Neural progenitor cell (in vitro differentiated cells): Measurements from ENCODE around the gene USP17L5. TPM values are rescaled to one million over a fixed set of nuclear protein-coding genes. Genes with fewer than 3 reads are reported as not detected.

ENCODE experiments used
- total RNA-seq: library from RNA; depleted of rRNA; stranded (reverse); fragments of >200 nt; gene quantifications from 2 replicates; pipeline ENCODE4 v1.2.3, GENCODE V29; 2015; ENCODE audit warnings: low replicate concordance

USP17L5 gene
- total RNA-seq, 1 donor from 2014 or later: not detected

Other genes with a start within 250 kb of the USP17L5 start
- gene FAM90A26, start 169.0 kb upstream of the USP17L5 start, total RNA-seq: not detected in 2 replicates
- not detected in 2 replicates for gene USP17L10, start 128.7 kb upstream of the USP17L5 start, total RNA-seq
- gene USP17L11, start 124.0 kb upstream of the USP17L5 start, total RNA-seq: not detected in 2 replicates
- not detected in 2 replicates for gene USP17L12, start 119.3 kb upstream of the USP17L5 start, total RNA-seq
- gene USP17L13, start 114.5 kb upstream of the USP17L5 start, total RNA-seq: 0.09 TPM in 1 of 2 replicates, not detected in the other
- gene USP17L15, start 105.0 kb upstream of the USP17L5 start, total RNA-seq: not detected in 2 replicates
- gene USP17L17, start 95.5 kb upstream of the USP17L5 start, total RNA-seq: 0.09 TPM in 1 of 2 replicates, not detected in the other
- gene USP17L18, start 90.8 kb upstream of the USP17L5 start, total RNA-seq: not detected in 2 replicates
- gene USP17L19, start 86.0 kb upstream of the USP17L5 start, total RNA-seq: not detected in 2 replicates
- not detected in 2 replicates for gene USP17L20, start 81.3 kb upstream of the USP17L5 start, total RNA-seq
- gene USP17L21, start 76.5 kb upstream of the USP17L5 start, total RNA-seq: not detected in 2 replicates
- gene USP17L22, start 71.8 kb upstream of the USP17L5 start, total RNA-seq: not detected in 2 replicates
- not detected in 2 replicates for gene USP17L24, start 14.2 kb upstream of the USP17L5 start, total RNA-seq
- gene USP17L25, start 9.5 kb upstream of the USP17L5 start, total RNA-seq: not detected in 2 replicates
- not detected in 2 replicates for gene USP17L26, start 4.7 kb upstream of the USP17L5 start, total RNA-seq
- not detected in 2 replicates for gene USP17L27, start 4.7 kb downstream of the USP17L5 start, total RNA-seq
- gene USP17L28, start 9.5 kb downstream of the USP17L5 start, total RNA-seq: not detected in 2 replicates
- gene USP17L29, start 14.2 kb downstream of the USP17L5 start, total RNA-seq: not detected in 2 replicates
- gene USP17L30, start 23.7 kb downstream of the USP17L5 start, total RNA-seq: not detected in 2 replicates
- gene DEFB131A, start 105.0 kb downstream of the USP17L5 start, total RNA-seq: not detected in 2 replicates